ENCODE data around the gene SORCS1.

The SORCS1 gene

GRCh38 chr10:106788982-106789381 is 375.5 kb downstream of the SORCS1 start:
- TF ChIP-seq CTCF (IDR thresholded peaks at IDR 0.05; ENCODE audit: control extremely low read depth, extremely low read depth, low read depth, missing control alignments) = no peak
- ChIA-PET POLR2A (no interaction called here), CTCF (interaction anchor here (1.2 kb wide), 1 partner anchor 9 kb away, joined by 4 read pairs; no protein-coding TSS in a partner anchor)
- no peak for DNase-seq (ENCODE audit: extremely low spot score)

GRCh38 chr10:106785528-106785927 is 379.0 kb downstream of the SORCS1 start:
- no peak for DNase-seq (ENCODE audit: extremely low spot score)
- ChIA-PET POLR2A (no interaction called here), CTCF (interaction anchor here (1.6 kb wide), 1 partner anchor 9 kb away, joined by 4 read pairs; no protein-coding TSS in a partner anchor)
- TF ChIP-seq CTCF (IDR thresholded peaks at IDR 0.05; ENCODE audit: control extremely low read depth, extremely low read depth, low read depth, missing control alignments) = no peak

- CTCF ChIA-PET = interaction anchor here (1.8 kb wide), 1 partner anchor 8 kb away, joined by 4 read pairs; no protein-coding TSS in a partner anchor
- POLR2A ChIA-PET = no interaction called here
- TF ChIP-seq CTCF (IDR thresholded peaks at IDR 0.05; ENCODE audit: control extremely low read depth, extremely low read depth, low read depth, missing control alignments) = no peak
- DNase-seq (ENCODE audit: extremely low spot score) = no peak
These were observed 383.9 kb downstream of the SORCS1 start for GRCh38 chr10:106780632-106781031.

GRCh38 chr10:106777841-106778240 is 386.7 kb downstream of the SORCS1 start:
- no peak for DNase-seq (ENCODE audit: extremely low spot score)
- POLR2A ChIA-PET = no interaction called here
- CTCF ChIA-PET = interaction anchor here (0.9 kb wide), 1 partner anchor 14 kb away, joined by 4 read pairs; no protein-coding TSS in a partner anchor
- no peak for TF ChIP-seq CTCF (IDR thresholded peaks at IDR 0.05; ENCODE audit: control extremely low read depth, extremely low read depth, low read depth, missing control alignments)

- CTCF ChIA-PET = interaction anchor here (1.6 kb wide), 1 partner anchor 10 kb away, joined by 4 read pairs; no protein-coding TSS in a partner anchor
These were observed 389.4 kb downstream of the SORCS1 start for GRCh38 chr10:106775127-106775526.

GRCh38 chr10:106772957-106773356 is 391.5 kb downstream of the SORCS1 start:
- ChIA-PET POLR2A (no interaction called here), CTCF (no interaction called here)
- DNase-seq (ENCODE audit: extremely low spot score) = no peak
- TF ChIP-seq CTCF (IDR thresholded peaks at IDR 0.05; ENCODE audit: control extremely low read depth, extremely low read depth, low read depth, missing control alignments) = no peak

More at GRCh38 chr10:106775127-106775526, 389.4 kb downstream of the SORCS1 start:
- POLR2A ChIA-PET = no interaction called here
- no peak for TF ChIP-seq CTCF (IDR thresholded peaks at IDR 0.05; ENCODE audit: control extremely low read depth, extremely low read depth, low read depth, missing control alignments)
- DNase-seq (ENCODE audit: extremely low spot score) = no peak
